HG03520 (cell line): ENCODE measurements around the gene HMCES.

Source experiments
- ATAC-seq: cut with Tn5 transposase; IDR thresholded peaks from one replicate; pipeline ENCODE4 v1.9.1; 2021; ENCODE audit warnings: mild to moderate bottlenecking, moderate library complexity; ENCODE audit not compliant: unreplicated experiment

Gene HMCES

GRCh38 chr3:129278439-129278965 is at the start of gene HMCES:
HMCES (plus strand) TSS chr3:129278870; CDS start chr3:129279733, 863 bp downstream.
- ATAC-seq: peak; percentile 39

GRCh38 chr3:129228891-129229585 is 49.6 kb upstream of the HMCES start:
- ATAC-seq: no peak

- no peak for ATAC-seq
Observed at GRCh38 chr3:129230311-129231019, 48.2 kb upstream of the HMCES start.

- no peak for ATAC-seq
Observed at GRCh38 chr3:129231331-129232119, 47.1 kb upstream of the HMCES start.

- ATAC-seq: peak; percentile 75
Observed at GRCh38 chr3:129233538-129233937, 45.1 kb upstream of the HMCES start.

- no peak for ATAC-seq
Observed at GRCh38 chr3:129234441-129234840, 44.2 kb upstream of the HMCES start.

- no peak for ATAC-seq
Observed at GRCh38 chr3:129235344-129235917, 43.2 kb upstream of the HMCES start.

- ATAC-seq: no peak
Observed at GRCh38 chr3:129238945-129239705, 39.5 kb upstream of the HMCES start.

- no peak for ATAC-seq
Observed at GRCh38 chr3:129239991-129240390, 38.7 kb upstream of the HMCES start.

GRCh38 chr3:129240436-129240835 is 38.2 kb upstream of the HMCES start:
- no peak for ATAC-seq

- no peak for ATAC-seq
Observed at GRCh38 chr3:129245141-129245540, 33.5 kb upstream of the HMCES start.

- ATAC-seq: peak; percentile 57
Observed at GRCh38 chr3:129245641-129246306, 32.9 kb upstream of the HMCES start.

- no peak for ATAC-seq
Observed at GRCh38 chr3:129246636-129247035, 32.0 kb upstream of the HMCES start.

- ATAC-seq: no peak
Observed at GRCh38 chr3:129248286-129248979, 30.2 kb upstream of the HMCES start.

GRCh38 chr3:129249284-129250065 is 29.2 kb upstream of the HMCES start, which contains the start of gene COPG1:
COPG1 (plus strand) TSS chr3:129249606; CDS start chr3:129249710, 104 bp downstream.
- ATAC-seq: peak; percentile 62

- ATAC-seq: no peak
Observed at GRCh38 chr3:129252748-129253147, 25.9 kb upstream of the HMCES start.

- ATAC-seq: no peak
Observed at GRCh38 chr3:129254536-129255230, 24.0 kb upstream of the HMCES start.

- no peak for ATAC-seq
Observed at GRCh38 chr3:129256270-129256669, 22.4 kb upstream of the HMCES start.
